ENCODE results near the gene EIF2AK3.

EIF2AK3 gene

GRCh38 chr2:88596141-88596830 lies 31.0 kb downstream of the EIF2AK3 start:
- no peak for TF ChIP-seq ZNF565 (CRISPR knock-in tag; conservative IDR thresholded peaks at IDR 0.05; ENCODE audit: low read depth)
- TF ChIP-seq RARB (CRISPR knock-in tag; IDR thresholded peaks at IDR 0.05): no peak
- TF ChIP-seq POU6F1 (CRISPR knock-in tag; IDR thresholded peaks at IDR 0.05; ENCODE audit: borderline replicate concordance, low read depth): no peak
- no peak for TF ChIP-seq ARNTL (CRISPR knock-in tag; IDR thresholded peaks at IDR 0.05; ENCODE audit: borderline replicate concordance, low read depth)
- no peak for TF ChIP-seq CSRNP3 (CRISPR knock-in tag; IDR thresholded peaks at IDR 0.05)
- no peak for TF ChIP-seq PPARA (CRISPR knock-in tag; IDR thresholded peaks at IDR 0.05; ENCODE audit: borderline replicate concordance)
- no peak for ATAC-seq

- ATAC-seq: no peak
- no peak for TF ChIP-seq ZNF8 (CRISPR knock-in tag; IDR thresholded peaks at IDR 0.05)
- no peak for TF ChIP-seq CSDC2 (CRISPR knock-in tag; IDR thresholded peaks at IDR 0.05)
- TF ChIP-seq ZFP3 (CRISPR knock-in tag; IDR thresholded peaks at IDR 0.05): no peak
- no peak for TF ChIP-seq ZC3H10 (CRISPR knock-in tag; IDR thresholded peaks at IDR 0.05)
- no peak for TF ChIP-seq ZNF565 (CRISPR knock-in tag; conservative IDR thresholded peaks at IDR 0.05; ENCODE audit: low read depth)
- TF ChIP-seq SNAI2 (CRISPR knock-in tag; IDR thresholded peaks at IDR 0.05): peak; percentile 75
- no peak for TF ChIP-seq CSRNP3 (CRISPR knock-in tag; IDR thresholded peaks at IDR 0.05)
- no peak for TF ChIP-seq PPARA (CRISPR knock-in tag; IDR thresholded peaks at IDR 0.05; ENCODE audit: borderline replicate concordance)
- TF ChIP-seq, protein P1, sequence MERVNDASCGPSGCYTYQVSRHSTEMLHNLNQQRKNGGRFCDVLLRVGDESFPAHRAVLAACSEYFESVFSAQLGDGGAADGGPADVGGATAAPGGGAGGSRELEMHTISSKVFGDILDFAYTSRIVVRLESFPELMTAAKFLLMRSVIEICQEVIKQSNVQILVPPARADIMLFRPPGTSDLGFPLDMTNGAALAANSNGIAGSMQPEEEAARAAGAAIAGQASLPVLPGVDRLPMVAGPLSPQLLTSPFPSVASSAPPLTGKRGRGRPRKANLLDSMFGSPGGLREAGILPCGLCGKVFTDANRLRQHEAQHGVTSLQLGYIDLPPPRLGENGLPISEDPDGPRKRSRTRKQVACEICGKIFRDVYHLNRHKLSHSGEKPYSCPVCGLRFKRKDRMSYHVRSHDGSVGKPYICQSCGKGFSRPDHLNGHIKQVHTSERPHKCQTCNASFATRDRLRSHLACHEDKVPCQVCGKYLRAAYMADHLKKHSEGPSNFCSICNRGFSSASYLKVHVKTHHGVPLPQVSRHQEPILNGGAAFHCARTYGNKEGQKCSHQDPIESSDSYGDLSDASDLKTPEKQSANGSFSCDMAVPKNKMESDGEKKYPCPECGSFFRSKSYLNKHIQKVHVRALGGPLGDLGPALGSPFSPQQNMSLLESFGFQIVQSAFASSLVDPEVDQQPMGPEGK (CRISPR knock-in tag; IDR thresholded peaks at IDR 0.05; ENCODE audit: borderline replicate concordance): no peak
- no peak for TF ChIP-seq TOX (CRISPR knock-in tag; IDR thresholded peaks at IDR 0.05; ENCODE audit: borderline replicate concordance)
- TF ChIP-seq GLIS3 (CRISPR knock-in tag; IDR thresholded peaks at IDR 0.05): no peak
- TF ChIP-seq ISL1 (CRISPR knock-in tag; IDR thresholded peaks at IDR 0.05): peak; percentile 86
- TF ChIP-seq TCF4 (CRISPR knock-in tag; IDR thresholded peaks at IDR 0.05; ENCODE audit: borderline replicate concordance): peak; percentile 50
- peak; percentile 21; the same call in 1 of the 2 replicates for TF ChIP-seq ESRRG (CRISPR knock-in tag; IDR thresholded peaks at IDR 0.05)
- no peak for TF ChIP-seq ARNTL (CRISPR knock-in tag; IDR thresholded peaks at IDR 0.05; ENCODE audit: borderline replicate concordance, low read depth)
- TF ChIP-seq ZNF70 (CRISPR knock-in tag; IDR thresholded peaks at IDR 0.05): no peak
- TF ChIP-seq, protein P2, sequence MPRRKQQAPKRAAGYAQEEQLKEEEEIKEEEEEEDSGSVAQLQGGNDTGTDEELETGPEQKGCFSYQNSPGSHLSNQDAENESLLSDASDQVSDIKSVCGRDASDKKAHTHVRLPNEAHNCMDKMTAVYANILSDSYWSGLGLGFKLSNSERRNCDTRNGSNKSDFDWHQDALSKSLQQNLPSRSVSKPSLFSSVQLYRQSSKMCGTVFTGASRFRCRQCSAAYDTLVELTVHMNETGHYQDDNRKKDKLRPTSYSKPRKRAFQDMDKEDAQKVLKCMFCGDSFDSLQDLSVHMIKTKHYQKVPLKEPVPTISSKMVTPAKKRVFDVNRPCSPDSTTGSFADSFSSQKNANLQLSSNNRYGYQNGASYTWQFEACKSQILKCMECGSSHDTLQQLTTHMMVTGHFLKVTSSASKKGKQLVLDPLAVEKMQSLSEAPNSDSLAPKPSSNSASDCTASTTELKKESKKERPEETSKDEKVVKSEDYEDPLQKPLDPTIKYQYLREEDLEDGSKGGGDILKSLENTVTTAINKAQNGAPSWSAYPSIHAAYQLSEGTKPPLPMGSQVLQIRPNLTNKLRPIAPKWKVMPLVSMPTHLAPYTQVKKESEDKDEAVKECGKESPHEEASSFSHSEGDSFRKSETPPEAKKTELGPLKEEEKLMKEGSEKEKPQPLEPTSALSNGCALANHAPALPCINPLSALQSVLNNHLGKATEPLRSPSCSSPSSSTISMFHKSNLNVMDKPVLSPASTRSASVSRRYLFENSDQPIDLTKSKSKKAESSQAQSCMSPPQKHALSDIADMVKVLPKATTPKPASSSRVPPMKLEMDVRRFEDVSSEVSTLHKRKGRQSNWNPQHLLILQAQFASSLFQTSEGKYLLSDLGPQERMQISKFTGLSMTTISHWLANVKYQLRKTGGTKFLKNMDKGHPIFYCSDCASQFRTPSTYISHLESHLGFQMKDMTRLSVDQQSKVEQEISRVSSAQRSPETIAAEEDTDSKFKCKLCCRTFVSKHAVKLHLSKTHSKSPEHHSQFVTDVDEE (CRISPR knock-in tag; IDR thresholded peaks at IDR 0.05): no peak
Measured at GRCh38 chr2:88591698-88592097, 35.6 kb downstream of the EIF2AK3 start.

DNA sequence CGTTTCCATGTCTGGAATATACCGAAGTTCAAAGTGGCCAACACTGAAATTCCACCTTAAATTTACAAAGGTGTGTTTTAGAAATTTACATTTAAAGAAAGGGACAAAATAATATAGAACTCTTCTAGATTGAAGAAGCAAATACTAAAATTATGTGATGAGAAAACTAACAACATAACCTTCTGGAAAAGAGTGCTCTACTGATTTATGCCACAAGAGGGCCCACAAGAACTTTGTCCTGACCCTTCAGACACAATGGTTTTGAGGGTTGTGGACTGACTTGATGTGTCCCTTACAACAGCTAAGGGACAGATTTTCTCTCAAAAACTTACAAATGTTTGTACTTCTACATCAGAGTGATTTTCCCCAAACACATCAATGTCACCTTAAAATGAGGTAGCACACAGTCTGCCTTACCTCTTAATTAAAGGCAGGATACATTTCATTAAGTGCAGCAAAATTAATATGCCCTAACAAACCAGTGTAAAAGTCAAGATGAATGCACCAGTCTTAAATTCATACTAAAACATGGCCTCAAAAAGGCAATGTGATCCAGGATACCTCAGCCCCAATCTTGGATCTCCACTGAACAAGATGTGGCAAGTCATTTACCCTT lies 36.2 kb downstream of the EIF2AK3 start:
- peak; percentile 94 for ATAC-seq
- no peak for TF ChIP-seq TCF4 (CRISPR knock-in tag; IDR thresholded peaks at IDR 0.05; ENCODE audit: borderline replicate concordance)
- TF ChIP-seq TOX (CRISPR knock-in tag; IDR thresholded peaks at IDR 0.05; ENCODE audit: borderline replicate concordance): no peak
- no peak for TF ChIP-seq CSRNP3 (CRISPR knock-in tag; IDR thresholded peaks at IDR 0.05)
- no peak for TF ChIP-seq SNAI2 (CRISPR knock-in tag; IDR thresholded peaks at IDR 0.05)
- TF ChIP-seq ZNF565 (CRISPR knock-in tag; conservative IDR thresholded peaks at IDR 0.05; ENCODE audit: low read depth): no peak
- TF ChIP-seq POU6F1 (CRISPR knock-in tag; IDR thresholded peaks at IDR 0.05; ENCODE audit: borderline replicate concordance, low read depth): no peak
- TF ChIP-seq, protein P1 (CRISPR knock-in tag; IDR thresholded peaks at IDR 0.05; ENCODE audit: borderline replicate concordance): no peak
- no peak for TF ChIP-seq CSDC2 (CRISPR knock-in tag; IDR thresholded peaks at IDR 0.05)
- TF ChIP-seq ZC3H10 (CRISPR knock-in tag; IDR thresholded peaks at IDR 0.05): no peak
- TF ChIP-seq ESRRG (CRISPR knock-in tag; IDR thresholded peaks at IDR 0.05): no peak
- no peak for TF ChIP-seq OSR1 (CRISPR knock-in tag; IDR thresholded peaks at IDR 0.05)
